Suppressor macrophage treated with lipopolysaccharide for 1 hour (primary cell): ENCODE results near the gene PDE4D.

Source experiments
- DNase-seq, 3 donors: peaks; one replicate each; pipeline ENCODE4 v3.0.0-alpha.2; 2020 to 2022

Gene PDE4D

GRCh38 chr5:59648949-59649921, 244.3 kb downstream of the PDE4D start:
- no peak for DNase-seq

- DNase-seq: no peak
These were observed 245.3 kb downstream of the PDE4D start for GRCh38 chr5:59648038-59648831.

- no peak for DNase-seq
These were observed 248.1 kb downstream of the PDE4D start for GRCh38 chr5:59645380-59645779.

GRCh38 chr5:59640411-59640810, 253.1 kb downstream of the PDE4D start:
- DNase-seq: no peak

- DNase-seq: no peak
These were observed 255.5 kb downstream of the PDE4D start for GRCh38 chr5:59637884-59638580.

- DNase-seq: no peak
These were observed 264.0 kb downstream of the PDE4D start for GRCh38 chr5:59629561-59629960.

- no peak for DNase-seq
These were observed 265.3 kb downstream of the PDE4D start for GRCh38 chr5:59628062-59628828.

- DNase-seq: no peak
These were observed 268.6 kb downstream of the PDE4D start for GRCh38 chr5:59624898-59625297.

- DNase-seq: no peak
These were observed 270.7 kb downstream of the PDE4D start for GRCh38 chr5:59622848-59623247.

- DNase-seq: no peak
These were observed 272.0 kb downstream of the PDE4D start for GRCh38 chr5:59621477-59621876.

GRCh38 chr5:59620535-59621212, 272.9 kb downstream of the PDE4D start:
- no peak for DNase-seq

- no peak for DNase-seq
These were observed 274.9 kb downstream of the PDE4D start for GRCh38 chr5:59618644-59619043.

GRCh38 chr5:59617186-59617771, 276.2 kb downstream of the PDE4D start:
- DNase-seq: no peak

- no peak for DNase-seq
These were observed 277.1 kb downstream of the PDE4D start for GRCh38 chr5:59616413-59616812.

GRCh38 chr5:59615272-59615671, 278.3 kb downstream of the PDE4D start:
- DNase-seq: peak in 2 of 3 donors; percentile 34 to 58

GRCh38 chr5:59609501-59610265, 283.8 kb downstream of the PDE4D start:
- no peak for DNase-seq

- peak in 1 of 3 donors; percentile 24 for DNase-seq
These were observed 284.8 kb downstream of the PDE4D start for GRCh38 chr5:59608745-59609144.

GRCh38 chr5:59607138-59607765, 286.3 kb downstream of the PDE4D start:
- DNase-seq: no peak

- no peak for DNase-seq
These were observed 287.6 kb downstream of the PDE4D start for GRCh38 chr5:59605915-59606314.

GRCh38 chr5:59604111-59604510, 289.4 kb downstream of the PDE4D start:
- DNase-seq: no peak
